Inferior parietal cortex (tissue), 1 donor: Measurements from ENCODE around the gene POLR3F.
A peak's percentile ranks its signal among the peaks of the same experiment; 100 is the strongest.
"Not testable (repeated sequence)": the region's sequence is repeated elsewhere in the genome, so short reads cannot be mapped to it uniquely, and the experiment has no call there.

ENCODE experiments used
- DNase-seq: peaks from one replicate; pipeline ENCODE4 v3.0.0-alpha.2; 2016; ENCODE audit errors: extremely low spot score

The POLR3F gene

DNA sequence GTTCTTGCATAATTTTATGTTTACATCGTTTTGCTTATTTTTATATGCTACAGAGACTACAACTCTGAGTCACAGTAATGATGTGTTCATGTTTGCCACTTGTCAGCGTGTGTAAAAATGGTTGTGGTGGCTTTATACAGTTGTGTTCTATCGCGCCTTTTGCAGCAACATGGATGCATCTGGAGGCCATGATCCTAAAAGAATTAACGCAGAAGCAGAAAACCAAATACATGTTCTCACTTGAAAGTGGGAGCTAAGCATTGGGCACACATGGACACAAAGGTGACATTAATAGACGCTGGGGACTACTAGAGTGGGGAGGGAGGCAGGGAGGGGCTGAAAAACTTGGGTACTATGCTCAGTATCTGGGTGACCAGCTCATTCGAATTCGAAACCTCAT, 39.6 kb downstream of the POLR3F start:
- DNase-seq: no peak

DNA sequence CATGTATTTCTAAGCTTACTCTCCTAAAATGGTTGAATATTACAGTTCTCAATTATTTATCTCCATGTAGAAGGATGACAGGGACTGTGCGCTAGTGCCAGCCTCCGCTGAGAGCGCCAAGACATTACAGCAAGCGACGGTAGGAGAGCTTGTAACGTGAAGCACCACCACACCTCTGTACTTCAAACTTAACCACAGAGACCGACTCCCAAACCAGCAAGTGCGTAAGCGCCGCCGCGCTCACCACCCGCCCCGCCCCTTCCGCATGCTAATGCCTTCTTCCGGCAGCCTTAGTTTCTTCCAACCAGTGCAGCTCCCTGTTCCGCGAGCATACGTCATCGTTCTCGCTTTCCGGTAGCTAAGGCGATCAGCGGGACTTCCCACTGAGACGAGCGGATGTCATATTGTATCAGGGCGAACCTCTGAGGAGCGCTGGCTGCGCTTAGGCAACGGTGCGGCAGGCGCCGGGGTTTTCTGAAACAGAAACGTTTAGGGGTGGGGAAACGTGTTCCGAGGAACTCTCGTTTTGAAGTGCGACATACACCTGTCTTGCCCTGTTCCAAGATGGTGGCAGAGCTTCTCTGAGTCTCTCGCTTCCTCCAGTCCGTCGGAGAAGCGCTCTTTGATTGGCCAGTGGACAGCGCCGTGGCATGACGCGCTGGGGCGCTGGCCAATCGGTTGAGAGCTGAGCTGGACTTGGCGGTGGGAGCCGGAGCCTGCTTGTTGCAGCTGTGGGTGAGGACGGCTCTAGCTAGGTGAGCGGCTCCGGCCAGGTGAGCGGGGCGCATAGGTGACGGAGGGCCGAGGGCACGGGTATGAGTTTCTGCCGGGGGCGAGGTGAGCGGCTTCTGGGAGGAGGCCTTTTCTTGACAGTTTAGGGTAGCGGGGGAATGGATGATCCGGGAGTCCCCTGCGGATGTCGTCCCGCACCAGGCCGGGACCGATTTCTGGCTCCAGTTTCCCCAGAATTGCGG, 40.3 kb downstream of the POLR3F start, which contains the start of gene SEC23B:
TSS of gene SEC23B (plus strand) at position 723 of the 974 bp plus-strand sequence. CDS start 2,896 bp downstream, outside the sequence.
- DNase-seq: peak; percentile 98

DNA sequence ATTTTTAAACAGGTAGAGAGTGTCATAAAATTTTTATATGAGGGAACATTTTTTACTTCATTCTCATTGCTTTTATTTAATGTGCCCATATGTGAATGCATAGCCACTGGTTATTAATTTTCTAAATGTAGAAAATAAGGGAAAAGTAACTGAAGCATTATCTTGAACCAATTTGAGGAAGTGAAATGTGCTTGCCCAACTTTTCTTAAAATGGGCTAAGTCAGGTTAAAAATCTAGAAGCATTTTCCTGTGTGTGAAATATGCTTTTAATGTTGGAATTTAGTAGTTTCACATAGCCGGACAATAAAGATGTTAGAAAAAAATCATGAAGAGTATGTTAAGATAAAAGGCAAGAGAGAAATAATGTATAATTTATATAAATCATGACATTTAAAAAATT, 44.4 kb downstream of the POLR3F start:
- no peak for DNase-seq

DNA sequence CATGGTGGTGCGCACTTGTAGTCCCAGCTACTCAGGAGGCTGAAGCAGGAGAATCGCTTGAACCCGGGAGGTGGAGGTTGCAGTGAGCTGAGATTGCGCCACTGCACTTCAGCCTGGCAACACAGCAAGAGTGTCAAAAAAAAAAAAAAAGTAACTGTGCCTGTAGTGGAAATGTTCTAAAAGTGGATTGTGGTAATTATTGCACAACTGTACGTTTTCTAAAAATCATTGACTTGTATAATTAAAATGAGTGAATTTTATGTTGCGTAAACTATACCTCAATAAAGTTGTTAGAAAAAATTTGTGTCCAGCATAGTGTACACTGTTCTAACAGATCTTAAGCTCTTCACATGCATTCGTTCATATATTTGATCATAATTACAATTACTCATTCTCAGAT, 46.0 kb downstream of the POLR3F start:
- no peak for DNase-seq

DNA sequence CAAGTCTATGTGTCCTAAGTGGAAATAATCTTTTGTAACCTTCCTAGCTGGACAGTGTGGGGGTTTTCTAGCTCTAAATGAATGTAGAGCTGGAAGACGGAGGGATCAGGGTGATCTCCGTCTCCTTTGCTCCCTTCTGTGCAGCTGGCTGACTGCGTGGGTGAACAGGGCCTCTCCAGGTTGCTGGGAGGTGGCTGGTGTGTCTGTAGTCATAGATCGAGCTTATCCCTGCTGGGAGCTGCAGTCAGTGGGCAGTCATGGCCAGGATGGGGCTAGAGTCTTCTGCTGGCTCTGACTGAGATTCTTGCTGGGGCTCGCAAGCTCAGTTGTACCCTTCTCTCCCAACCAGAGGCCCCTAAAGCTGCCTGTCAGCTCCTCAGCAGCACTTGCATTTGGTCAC, 46.9 kb downstream of the POLR3F start:
- no peak for DNase-seq

DNA sequence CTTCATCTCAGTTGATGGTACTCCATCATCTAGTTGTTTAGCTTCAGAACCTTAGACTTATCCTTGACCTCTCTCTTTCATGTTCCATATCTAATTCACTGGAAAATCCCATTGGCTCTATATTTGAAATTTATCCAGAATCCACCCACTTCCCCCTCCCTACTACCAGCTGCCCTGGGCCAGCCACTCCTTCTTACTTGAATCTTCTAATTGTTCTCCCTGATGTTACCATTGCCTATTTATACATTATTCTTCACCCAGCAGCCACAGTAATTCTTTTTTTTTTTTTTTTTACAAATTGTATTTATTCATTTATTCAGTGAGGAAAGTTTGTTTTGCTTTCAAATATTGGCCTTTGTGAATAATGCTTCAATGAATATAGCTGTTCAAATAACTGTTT, 48.8 kb downstream of the POLR3F start:
- no peak for DNase-seq

DNA sequence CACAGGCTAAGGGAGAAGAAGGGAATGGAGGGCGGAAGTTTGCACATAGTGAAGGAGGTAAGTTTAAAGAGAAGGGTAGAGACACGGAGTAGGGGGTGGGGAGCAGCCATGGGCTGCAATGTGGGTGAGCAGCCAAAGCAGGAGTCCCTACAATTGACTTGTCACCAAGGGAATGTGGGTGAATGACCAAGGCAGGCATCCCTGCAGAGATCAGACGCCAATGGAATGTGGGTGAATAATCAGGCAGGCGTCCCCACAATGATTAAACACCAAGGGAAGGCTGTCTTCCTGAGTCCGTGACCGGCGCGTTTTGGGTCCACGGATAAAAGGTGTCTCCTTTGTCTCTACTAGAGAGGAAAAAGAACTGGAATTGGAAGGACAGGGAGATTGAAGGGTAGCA, 54.9 kb downstream of the POLR3F start:
- DNase-seq: not testable (repeated sequence)

DNA sequence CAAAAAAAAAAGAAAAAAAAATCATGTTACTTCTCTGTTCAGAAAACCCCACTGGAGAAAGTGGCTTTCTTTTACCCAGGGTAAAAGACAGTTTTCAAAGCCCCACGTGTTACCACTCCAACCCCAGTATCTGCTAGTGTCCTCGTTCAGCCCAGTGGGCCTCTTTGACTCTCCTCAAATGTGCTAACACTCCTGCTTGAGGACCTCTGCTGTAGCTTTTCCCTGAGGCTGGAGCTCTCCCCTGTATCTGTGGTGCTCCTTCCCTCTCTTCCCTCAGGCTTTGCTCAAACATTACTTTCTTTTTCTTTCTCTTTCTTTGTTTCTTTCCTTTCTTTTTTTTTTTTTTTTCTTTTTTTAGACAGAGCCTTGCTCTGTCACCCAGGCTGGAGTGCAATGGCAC, 55.9 kb downstream of the POLR3F start:
- no peak for DNase-seq

DNA sequence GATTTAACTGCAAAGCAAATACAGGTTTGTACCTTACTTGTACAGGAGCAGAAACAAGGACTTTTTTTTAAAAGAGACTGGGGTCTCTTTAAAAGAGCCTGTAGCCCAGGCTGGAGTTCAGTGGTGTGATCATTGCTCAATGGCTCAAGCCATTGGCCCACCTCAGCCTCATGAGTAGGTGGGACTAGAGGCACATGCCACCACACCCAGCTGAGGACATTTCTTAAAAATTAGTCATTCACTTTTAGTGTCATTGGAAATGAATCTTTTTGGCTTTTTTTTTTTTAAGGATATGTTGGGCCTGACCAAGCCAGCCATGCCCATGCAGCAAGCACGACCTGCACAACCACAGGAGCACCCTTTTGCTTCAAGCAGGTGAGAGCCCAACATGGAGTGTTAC, 57.5 kb downstream of the POLR3F start:
- no peak for DNase-seq

DNA sequence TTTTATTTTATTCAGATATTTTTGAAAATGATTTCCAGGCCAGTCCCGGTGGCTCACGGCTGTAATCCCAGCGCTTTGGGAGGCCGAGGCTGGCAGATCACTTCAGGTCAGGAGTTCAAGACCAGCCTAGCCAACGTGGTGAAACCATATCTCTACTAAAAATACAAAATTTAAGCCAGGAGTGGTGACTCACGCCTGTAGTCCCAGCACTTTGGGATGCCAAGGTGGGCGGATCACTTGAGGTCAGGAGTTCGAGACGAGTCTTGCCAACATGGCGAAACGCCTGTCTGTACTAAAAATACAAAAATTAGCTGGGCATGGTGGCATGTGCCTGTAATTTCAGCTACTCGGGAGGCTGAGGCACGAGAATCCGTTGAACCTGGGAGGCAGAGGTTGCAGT, 59.6 kb downstream of the POLR3F start:
- not testable (repeated sequence) for DNase-seq

DNA sequence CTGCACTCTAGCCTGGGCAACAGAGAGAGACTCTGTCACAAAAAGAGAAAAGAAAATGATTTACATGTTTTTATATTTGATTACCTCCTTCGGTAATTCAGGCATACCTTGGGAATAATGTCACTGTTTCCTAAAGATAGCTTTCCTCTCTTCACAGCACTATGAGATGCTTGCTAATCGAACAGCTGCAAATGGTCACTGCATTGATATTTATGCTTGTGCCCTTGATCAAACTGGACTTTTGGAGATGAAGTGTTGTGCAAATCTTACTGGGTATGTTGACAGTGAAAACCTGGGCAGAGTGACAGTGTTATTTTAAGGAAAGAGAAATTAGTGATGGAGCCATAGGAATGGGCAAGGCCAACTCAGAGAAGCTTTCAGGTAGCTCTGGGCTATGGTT, 60.1 kb downstream of the POLR3F start:
- no peak for DNase-seq

DNA sequence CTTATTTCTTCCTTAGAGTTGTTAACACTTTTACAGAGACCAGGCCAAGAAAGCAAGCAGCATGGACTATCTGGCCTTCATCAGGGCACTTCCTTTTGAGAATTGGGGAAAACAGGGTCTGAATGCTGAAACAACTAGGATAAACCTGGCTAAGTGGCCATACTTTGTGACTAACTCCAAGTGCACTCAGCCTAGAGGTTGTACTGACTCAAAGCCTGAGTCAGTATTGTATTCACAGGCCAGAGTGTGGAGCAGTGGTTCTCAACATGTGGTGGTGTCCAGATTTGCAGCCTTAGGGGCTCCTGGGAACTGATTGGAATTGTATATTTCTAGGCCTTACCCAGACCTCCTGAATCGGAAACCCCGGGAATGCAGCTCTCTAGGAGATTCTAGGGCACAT, 60.6 kb downstream of the POLR3F start:
- no peak for DNase-seq

DNA sequence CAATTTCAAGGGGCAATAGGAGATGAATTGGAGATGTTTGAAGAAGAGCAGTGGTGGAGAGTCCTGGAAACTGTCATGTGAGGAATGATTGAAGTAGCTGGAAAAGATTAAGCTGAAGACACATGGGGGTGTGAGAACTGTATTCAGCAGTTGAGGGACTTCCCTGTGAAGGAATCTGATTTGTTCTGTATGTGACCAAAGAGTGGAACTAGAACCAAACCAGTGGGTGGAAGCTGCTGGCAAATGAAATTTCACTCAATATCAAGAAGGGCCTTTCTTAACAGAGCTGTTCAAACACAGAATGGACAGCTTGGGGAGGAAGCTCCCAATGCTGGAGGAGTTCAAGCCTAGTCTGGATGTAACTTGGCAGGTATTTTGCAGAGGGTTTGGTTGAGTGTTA, 61.9 kb downstream of the POLR3F start:
- no peak for DNase-seq

DNA sequence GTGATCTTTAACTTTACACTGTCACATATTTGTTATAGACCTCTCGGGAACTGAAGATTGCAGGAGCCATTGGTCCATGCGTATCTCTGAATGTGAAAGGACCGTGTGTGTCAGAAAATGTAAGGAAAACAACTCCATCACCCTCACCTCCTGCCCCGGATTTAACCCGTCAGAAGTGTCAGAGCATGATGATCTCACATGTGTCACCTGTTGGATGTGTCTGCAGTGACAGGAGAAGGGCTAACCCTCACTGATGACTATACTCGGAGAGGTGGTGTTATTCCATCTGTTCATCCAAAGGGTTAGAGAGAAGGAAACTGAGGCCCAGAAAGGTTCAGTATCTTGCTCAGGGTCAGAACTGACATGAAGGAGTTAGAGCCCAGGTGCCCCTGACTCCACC, 65.4 kb downstream of the POLR3F start:
- DNase-seq: no peak

DNA sequence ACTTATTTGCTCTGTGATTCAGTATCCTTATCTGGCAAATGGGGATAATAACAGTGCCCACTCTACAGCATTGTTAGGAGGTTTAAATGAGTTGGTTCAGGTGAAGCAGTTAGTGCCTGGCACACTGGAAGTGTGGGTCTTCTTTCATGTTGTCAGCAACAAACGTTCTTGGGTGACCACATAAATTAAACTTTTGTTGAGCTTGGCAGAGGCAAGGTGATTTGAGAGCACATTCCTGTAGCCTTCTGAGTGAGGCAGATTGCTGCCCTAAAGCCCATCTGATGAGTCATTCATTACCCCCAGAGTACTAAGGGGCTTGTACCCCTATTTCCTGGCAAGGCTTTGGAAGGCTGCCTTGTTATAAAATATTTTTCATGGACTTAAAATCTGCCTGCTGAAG, 66.3 kb downstream of the POLR3F start:
- DNase-seq: no peak

DNA sequence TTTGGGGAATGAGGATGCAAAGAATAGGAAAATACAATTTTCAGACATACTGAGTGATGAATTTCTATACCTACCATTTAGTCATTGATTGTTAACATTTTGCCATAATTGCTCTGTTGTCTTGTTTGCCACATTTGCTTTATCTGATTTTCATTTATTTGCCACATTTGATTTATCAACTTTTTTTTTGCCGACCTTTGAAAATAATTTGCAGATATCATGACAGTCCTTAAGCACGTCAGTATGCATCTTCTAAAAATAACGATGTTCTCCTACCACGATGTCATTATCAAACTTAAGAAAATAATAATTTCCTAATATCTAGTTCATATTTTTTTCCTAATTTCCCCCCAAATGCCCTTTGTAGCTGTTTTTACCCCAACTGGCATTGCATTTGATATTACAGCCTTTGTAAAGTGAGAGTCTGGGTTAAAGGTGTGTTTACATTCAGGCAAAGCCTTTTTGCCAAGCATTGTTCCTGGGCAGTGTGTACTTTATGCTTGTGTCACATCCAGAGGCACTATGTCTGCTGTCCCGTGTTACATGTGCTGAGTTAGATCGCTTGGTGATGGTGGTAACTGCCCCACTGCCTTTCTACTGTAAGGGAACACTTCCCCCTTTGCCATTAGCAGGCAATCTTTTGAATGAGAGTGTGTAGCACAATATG, 66.9 kb downstream of the POLR3F start:
- no peak for DNase-seq
